NCI-H748 (cell line): ENCODE data around the gene ANKS1A.
"Not testable (repeated sequence)": the region's sequence is repeated elsewhere in the genome, so short reads cannot be mapped to it uniquely, and the experiment has no call there.

Source experiments
- DNase-seq: peaks from one replicate; lab custom pipeline; 2025; ENCODE audit not compliant: unreplicated experiment; lab: John Stamatoyannopoulos, UW

The ANKS1A gene, protein sequence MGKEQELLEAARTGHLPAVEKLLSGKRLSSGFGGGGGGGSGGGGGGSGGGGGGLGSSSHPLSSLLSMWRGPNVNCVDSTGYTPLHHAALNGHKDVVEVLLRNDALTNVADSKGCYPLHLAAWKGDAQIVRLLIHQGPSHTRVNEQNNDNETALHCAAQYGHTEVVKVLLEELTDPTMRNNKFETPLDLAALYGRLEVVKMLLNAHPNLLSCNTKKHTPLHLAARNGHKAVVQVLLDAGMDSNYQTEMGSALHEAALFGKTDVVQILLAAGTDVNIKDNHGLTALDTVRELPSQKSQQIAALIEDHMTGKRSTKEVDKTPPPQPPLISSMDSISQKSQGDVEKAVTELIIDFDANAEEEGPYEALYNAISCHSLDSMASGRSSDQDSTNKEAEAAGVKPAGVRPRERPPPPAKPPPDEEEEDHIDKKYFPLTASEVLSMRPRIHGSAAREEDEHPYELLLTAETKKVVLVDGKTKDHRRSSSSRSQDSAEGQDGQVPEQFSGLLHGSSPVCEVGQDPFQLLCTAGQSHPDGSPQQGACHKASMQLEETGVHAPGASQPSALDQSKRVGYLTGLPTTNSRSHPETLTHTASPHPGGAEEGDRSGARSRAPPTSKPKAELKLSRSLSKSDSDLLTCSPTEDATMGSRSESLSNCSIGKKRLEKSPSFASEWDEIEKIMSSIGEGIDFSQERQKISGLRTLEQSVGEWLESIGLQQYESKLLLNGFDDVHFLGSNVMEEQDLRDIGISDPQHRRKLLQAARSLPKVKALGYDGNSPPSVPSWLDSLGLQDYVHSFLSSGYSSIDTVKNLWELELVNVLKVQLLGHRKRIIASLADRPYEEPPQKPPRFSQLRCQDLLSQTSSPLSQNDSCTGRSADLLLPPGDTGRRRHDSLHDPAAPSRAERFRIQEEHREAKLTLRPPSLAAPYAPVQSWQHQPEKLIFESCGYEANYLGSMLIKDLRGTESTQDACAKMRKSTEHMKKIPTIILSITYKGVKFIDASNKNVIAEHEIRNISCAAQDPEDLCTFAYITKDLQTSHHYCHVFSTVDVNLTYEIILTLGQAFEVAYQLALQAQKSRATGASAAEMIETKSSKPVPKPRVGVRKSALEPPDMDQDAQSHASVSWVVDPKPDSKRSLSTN

DNA sequence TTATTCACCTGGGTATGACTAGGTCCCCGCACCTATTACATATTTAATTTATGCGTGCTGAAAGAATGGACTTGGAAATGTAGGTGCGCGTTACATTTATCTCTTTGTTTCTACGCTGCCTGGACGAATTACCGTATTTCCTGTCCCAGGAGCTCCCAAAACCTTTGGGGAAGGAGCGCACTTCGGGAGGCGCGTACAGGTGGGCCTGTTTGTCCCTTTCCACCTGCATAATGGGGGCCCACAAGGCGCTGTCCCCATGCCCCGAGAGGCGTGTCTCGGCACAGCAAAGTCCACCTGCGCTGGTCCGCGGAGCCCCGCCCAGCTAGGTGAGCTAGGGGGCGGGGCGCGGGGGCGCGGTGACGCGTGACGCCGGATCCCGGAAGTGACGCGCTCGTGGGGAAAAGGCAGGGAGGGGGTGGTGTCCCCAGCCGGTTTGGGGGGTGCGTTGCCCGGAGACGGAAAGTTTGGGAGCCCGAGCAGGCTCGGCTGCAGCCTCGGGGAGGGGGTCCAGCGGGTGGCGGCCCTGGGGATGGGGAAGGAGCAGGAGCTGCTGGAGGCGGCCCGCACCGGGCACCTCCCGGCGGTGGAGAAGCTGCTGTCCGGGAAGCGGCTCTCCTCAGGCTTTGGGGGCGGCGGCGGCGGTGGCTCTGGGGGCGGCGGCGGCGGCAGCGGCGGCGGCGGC, at the start of gene ANKS1A:
TSS of gene ANKS1A (plus strand) at position 382 of the 682 bp plus-strand sequence. CDS start at position 530, 148 bp downstream.
- peak; percentile 95 for DNase-seq

DNA sequence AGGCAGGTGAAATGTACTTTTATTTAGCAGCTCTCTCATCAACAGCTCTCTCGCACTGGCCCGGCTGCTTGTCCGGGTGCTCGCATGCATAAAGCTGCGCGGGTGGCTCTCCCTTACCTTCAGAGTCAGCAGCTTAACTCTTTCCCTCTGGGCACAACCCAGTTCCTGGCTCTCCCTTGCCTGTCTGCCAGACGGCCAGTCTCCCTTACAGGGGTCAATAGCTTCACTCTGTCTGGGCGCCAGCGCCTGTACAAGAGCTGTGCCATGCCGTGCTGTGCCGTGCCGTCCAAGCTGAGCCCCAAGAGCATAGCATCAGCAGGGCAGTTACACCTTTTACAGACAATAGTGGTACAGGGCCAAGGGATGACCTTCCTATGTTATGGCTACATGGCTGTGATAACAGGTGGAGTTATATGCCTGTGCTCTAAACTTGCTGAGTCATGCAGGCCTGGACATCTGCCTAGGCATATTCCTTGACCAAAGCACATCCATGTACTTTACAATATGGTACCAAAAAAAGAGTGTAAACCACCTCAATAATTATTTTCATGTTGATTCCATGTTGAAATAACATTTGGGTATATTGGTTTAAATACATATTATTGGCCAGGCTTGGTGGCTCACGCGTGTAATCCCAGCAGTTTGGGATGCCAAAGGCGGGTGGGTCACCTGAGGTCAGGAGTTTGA, 49.2 kb upstream of the ANKS1A start:
- DNase-seq, result no peak

DNA sequence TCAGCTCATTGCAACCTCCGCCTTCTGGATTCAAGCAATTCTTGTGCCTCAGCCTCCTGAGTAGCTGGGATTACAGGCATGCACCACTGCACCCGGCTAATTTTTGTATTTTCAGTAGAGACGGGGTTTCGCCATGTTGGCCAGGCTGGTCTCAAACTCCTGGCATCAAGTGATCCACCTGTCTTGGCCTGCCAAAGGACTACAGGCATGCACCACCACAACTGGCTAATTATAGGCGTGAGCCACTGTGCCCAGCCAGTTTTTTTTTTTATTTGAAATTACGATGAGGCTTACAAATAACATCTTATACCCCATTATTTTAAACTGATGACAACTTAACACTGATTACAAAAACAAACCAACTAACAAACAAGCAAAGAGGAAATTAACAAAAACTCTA, 40.0 kb upstream of the ANKS1A start:
- not testable (repeated sequence) for DNase-seq

DNA sequence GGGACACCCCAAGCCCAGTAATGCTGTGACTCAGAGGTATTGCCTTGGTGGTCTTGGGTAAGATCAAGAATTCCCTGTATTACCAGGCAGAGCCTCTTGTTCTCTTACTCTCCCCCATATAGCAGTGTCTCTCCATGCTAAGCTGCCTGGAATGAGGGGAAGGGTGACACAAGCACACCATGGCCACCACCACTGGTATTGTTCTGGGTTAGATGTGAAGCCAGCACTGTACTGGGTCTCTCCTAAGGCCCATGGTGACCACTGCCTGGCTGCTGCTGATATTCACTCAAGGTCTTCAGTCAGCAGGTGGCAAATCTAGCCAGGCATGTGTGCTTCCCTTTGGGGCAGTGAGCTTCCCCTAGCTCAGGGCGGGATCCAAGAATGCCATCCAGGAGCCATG, 37.7 kb upstream of the ANKS1A start:
- no peak for DNase-seq

DNA sequence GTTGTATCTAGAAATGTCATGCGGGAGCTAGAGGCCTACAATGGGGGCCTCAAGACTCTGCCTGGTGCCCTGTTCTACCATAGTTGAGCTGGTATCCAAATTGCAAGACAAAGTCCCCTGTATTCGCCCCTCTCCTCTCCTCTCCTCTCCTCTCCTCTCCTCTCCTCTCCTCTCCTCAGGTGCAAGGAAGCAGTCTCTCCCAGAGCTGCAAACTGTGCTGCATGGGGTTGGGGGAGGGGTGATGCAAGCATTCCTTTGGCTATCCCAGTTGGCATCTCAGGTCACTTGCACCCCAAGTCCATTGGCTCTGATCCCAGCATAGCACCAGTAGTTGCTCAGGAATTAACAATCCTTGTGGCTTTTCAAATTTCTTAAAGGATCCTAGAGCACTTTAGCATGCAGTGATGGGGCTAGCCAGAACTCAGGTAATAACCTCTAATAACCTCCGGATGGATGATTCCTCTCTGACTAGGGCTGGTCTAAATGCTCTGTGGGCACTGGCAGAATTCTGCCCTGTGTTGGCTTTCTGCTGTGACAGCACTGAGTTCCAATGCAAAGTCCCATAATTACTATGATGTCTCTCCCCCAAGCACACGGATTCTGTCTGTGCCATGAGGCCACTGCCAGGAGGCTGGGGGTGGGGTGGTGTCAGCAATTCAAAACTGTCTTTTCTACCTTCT, 36.5 kb upstream of the ANKS1A start:
- DNase-seq, result no peak

DNA sequence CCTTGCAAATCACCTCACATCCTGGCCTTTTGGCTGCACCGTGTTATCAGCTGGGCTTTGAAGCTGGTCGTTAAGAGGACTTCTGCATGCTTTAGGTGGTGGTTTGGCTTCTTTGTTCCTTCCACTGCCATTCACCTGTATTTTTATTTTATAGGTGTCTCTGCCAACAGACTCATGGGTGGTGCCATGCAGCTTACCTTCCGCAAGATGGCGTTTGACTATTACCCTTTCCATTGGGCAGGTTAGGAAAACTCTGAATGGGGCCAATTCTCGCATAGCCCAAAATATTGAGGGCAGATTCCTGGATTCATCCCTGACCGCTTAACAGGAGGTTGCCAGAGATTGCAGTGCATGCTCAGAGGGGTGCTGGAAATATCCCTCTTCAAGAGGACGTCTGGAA, 33.6 kb upstream of the ANKS1A start:
- DNase-seq, result no peak

DNA sequence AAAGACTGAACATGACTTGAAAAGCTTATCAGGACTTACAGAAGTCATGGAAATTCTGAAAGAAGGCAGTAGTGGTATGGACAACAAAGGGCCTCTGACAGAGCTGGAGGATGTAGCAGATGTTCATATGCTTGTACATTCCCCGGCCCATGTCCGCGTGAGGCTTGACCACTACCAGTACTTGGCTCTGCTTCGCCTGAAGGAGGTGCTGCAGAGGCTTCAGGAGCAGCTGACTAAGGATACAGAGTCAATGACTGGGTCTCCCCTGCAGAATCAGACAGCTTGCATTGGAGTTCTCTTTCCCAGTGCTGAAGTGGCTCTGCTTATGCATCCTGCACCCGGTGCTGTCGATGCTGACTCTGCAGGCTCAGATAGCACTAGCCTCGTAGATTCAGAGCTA, 30.4 kb upstream of the ANKS1A start:
- DNase-seq, result no peak

DNA sequence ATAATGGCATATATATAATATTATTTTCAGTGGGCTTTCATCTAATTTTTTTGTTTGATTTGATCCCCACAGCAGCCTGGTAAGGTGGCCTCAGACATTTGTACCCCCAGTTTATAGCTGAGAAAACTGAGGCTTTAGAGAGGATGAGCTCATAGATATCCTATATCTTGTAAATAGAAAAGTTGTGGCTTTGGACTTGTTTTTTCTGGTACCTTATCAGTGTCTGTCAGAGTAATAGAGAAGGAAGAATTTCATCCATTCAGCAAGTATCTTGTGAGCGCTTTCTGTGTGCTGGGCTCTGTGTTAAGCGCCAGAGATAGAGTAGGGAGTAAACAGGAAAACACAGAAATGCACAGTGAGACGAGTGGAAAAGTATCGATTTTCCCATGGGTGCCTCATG, 29.1 kb upstream of the ANKS1A start:
- DNase-seq, result no peak

DNA sequence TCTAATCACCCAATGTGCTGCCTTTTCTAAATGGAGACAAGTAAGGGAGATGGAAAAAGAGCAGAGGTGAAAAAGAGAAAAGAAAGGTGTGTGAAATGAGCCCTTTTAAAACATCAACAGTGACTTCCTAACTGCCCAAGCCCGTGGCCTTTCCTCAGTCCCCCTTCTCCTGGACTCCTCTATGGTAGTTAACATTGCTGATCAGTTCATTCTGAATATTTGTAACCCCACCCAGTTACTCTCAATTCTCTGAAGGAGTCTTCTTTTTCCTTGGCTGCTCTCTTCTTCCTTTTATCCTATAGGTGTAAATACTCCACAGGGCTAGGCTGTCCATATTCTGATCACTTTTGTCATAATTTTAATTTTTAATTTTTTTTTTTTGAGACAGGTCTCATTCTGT, 28.3 kb upstream of the ANKS1A start:
- no peak for DNase-seq

DNA sequence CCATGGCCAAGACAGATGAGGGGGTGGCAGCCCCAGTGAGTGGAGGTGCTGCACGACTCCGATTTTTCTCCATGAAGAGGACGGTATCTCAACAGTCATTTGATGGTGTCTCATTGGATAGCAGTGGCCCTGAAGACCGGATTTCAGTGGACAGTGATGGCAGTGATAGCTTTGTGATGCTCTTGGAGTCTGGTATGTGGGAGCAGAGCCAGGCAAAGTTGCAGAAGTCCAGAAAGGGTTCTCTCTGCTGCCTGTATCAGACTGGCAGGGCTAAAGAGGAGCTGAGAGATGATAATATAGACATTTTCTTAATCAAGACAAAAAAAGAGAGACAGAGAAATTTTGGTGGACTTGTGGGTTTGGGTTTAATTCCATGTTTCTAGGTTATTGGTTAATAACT, 25.0 kb upstream of the ANKS1A start:
- DNase-seq, result no peak

DNA sequence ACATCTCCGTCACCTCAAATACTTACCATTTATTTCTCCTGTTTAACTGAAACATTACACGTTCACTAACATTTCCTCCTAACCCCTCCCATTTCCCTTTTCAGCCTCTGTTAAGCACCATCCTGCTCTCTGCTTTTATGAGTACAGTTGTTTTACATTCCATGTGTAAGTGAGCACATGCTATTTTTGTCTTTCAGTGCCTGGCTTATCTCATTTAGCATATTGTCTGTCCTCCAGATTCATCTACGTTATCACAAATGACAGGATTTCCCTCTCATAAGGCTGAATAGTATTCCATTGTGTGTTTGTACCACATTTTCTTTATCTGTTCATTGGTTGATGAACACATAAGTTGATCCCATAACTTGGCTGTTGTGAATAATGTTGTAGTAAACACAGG, 23.9 kb upstream of the ANKS1A start:
- no peak for DNase-seq

DNA sequence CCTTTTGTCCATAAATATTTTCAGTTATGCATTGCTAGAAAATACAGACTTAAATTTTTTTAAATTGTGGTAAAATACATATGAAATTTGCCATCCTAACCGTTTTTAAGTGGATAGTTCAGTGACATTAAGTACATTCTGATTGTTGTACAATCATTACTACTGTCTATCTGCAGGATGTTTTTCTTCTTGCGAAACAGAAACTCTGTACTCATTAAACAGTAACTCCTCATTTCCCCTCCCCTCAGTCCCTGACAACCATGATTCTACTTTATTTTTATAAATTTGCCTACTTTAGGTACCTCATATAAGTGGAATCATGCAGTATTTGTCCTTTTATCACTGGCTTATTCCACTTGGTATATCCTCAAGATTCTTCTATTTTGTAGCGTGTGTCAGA, 22.5 kb upstream of the ANKS1A start:
- DNase-seq, result no peak

DNA sequence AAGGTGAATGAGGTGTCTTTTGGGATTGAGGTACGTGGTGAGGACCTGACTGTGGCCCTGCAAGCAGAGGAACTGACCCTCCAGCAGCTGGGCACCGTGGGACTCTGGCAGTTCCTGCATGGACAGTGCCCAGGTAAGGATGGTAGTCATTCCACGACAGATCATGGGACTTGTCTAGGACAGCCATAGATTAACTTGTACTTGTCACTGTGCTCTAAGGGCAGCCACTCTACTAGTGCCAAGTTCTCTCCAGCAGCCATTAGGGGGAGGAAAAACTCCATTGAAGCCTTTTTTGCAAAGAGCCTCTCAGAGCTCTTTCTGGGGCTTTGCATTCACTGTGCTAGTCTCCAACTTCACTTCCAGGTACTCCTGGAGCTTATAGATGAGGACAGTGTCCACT, 21.6 kb upstream of the ANKS1A start:
- DNase-seq, result no peak

DNA sequence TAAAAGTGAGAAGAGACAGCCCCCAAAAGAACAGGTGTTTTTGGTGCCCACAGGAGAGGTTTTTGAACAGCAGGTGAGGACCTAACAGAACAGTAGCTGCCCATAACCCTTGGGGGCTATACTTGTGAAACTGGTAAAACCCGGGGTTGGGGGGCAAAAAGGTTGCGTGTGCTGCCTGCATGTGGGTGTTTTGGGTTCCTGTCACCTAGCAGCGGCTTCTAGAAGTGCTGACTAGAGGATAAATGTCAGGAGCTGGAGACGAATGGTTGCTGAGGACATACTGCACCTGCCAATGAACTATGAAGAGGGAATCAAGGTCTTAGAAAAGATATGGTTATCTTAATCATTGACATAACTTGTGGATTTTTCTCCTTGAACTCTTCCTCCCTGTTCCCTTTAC, 17.2 kb upstream of the ANKS1A start:
- no peak for DNase-seq

DNA sequence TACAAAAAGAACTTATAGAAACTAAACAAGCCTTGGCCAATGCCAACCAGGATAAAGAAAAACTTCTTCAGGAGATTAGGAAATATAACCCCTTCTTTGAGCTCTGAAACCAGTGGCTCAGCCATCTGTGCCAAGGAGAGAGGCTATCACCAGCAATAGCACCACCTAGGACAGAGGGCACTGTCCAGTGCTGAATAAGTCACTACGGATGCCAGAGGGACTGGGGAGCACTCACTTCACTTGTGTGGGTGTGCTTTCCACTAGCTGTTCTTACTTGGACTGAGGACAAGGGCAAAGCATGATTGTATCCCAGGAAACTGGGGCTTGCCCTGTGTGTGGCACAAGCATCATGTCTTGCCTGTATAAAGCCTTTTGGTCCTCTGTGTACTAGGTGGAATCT, 16.7 kb upstream of the ANKS1A start:
- DNase-seq, result no peak

DNA sequence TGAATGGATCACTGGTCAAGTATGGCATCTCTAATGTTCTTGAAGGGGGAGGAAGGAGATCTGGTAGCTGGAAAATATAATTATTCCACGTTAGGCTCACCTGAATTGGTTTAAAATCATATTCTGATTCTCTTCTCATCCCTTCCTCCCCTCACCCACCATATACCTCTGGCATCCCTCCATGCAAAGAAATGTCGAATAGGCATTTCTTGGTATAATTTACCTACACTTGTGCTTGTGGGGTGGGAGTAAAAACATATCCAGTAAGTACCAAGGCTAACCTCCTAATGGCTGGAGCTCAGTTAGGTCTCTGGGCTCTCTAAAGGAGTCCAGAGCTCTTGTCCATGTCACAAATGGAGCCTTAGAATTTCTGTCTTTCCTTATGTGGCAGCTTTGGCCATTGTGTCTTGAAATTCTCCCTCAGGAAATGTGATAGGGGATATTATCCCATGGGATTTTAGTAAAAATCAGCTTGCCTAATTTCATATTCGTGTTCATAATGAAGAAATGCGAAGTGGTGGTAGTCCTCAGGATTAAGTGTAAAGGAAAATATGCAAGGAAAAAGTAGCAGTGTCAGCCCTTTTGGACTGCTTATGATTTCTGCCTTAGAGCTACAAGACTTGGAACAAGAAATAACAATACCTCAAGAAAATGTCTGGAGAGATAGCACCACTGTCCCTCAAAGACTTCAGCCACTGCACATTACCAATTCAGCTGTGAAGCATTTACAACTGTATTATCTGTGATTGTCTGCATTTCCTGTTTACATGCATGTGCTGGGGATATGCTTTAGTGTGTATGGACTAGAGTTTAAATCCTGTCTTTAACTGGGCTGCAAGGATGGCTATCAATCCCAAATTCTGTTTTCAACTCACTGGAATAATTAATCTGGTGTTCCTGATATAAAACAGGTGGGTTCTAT, 13.5 kb upstream of the ANKS1A start:
- DNase-seq, result no peak

DNA sequence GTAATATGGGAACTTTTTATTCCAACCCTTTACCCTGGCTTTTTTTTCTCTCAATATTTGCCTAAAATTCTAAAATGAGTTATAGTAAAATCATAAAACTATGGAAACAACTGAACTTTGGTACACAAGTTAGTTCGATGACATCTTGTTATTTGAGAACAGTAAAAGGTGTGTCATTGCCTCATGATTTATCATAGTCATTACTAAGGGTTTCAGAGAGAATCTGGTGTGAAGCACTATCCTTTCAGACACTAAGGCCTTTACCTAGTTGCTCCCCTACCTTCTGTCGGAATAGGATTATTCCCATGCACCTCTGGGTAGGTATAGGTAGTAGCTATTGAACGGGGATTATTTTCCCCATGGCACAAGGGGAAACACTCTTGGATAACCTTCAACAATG, 12.6 kb upstream of the ANKS1A start:
- DNase-seq, result no peak

DNA sequence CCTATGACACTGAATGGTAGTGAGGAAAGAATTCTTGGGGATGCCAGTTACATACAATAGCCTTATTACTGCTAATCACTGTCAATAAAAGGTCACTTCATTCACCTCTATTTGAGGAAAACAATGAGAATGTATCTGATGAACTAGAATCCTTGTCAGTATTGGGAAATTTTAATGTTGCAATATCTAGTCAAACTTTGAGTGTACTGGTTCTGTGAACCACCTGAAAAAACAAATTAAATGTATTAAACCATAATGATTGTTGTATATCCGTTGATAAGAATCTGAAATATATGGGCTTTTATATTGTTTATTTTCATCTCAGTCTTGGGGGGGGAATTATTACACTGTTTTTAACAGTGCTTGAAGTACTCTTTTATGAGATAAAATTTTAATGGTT, 11.8 kb upstream of the ANKS1A start:
- DNase-seq, result no peak
